B cell (primary cell): ENCODE results near the gene STXBP2.

Experiments used
- EZH2 ChIP-seq: IDR thresholded peaks from 2 replicates; pipeline ENCODE4 v1.6.1; 2012; ENCODE audit warnings: borderline replicate concordance, low read depth, mild to moderate bottlenecking, moderate library complexity, low read length; ENCODE audit not compliant: insufficient read depth, poor library complexity, severe bottlenecking
- TF ChIP-seq, protein P1 (sequence below): fragments of 200-600 bp; IDR thresholded peaks from one replicate; pipeline ENCODE4 v1.8.0; 2022; ENCODE audit warnings: antibody characterized with exemption, mild to moderate bottlenecking

DNA sequence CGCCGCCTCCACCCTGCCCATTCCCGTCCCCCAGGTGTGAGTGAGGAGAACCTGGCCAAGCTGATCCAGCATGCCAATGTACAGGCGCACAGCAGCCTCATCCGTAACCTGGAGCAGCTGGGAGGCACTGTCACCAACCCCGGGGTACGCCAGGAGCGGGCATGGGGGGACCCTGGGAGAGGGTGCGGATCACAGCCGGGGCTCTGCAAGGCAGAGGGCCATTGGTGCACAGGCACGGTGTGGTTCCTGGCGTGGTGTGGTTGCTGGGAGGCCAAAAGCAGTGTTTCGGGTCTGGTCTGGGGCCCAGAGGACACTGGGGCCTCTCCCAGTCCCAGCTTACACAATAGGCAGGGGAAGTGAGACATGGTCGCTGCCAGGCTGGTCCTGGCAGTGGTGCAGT is 8.3 kb downstream of the STXBP2 start:
- TF ChIP-seq, protein P1, sequence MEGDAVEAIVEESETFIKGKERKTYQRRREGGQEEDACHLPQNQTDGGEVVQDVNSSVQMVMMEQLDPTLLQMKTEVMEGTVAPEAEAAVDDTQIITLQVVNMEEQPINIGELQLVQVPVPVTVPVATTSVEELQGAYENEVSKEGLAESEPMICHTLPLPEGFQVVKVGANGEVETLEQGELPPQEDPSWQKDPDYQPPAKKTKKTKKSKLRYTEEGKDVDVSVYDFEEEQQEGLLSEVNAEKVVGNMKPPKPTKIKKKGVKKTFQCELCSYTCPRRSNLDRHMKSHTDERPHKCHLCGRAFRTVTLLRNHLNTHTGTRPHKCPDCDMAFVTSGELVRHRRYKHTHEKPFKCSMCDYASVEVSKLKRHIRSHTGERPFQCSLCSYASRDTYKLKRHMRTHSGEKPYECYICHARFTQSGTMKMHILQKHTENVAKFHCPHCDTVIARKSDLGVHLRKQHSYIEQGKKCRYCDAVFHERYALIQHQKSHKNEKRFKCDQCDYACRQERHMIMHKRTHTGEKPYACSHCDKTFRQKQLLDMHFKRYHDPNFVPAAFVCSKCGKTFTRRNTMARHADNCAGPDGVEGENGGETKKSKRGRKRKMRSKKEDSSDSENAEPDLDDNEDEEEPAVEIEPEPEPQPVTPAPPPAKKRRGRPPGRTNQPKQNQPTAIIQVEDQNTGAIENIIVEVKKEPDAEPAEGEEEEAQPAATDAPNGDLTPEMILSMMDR: no peak
- no peak for TF ChIP-seq EZH2
